GM19397 (cell line): ENCODE results near the gene SLC17A3.

Experiments
- ATAC-seq: cut with Tn5 transposase; IDR thresholded peaks from one replicate; pipeline ENCODE4 v1.9.1; 2021; ENCODE audit warnings: mild to moderate bottlenecking, moderate library complexity; ENCODE audit not compliant: unreplicated experiment

The SLC17A3 gene

GRCh38 chr6:25874118-25874517 is at the start of gene SLC17A3:
TSS of gene SLC17A3 (minus strand) at chr6:25874243. CDS start at chr6:25868387, 5,856 bp downstream.
- no peak for ATAC-seq

GRCh38 chr6:25922301-25922700 is 48.3 kb upstream of the SLC17A3 start:
- ATAC-seq: no peak

- no peak for ATAC-seq
Measured at GRCh38 chr6:25921525-25922203, 47.6 kb upstream of the SLC17A3 start.

GRCh38 chr6:25919657-25920056 is 45.6 kb upstream of the SLC17A3 start:
- no peak for ATAC-seq

- no peak for ATAC-seq
Measured at GRCh38 chr6:25918083-25918683, 44.1 kb upstream of the SLC17A3 start.

GRCh38 chr6:25916789-25917490 is 42.9 kb upstream of the SLC17A3 start:
- no peak for ATAC-seq

- no peak for ATAC-seq
Measured at GRCh38 chr6:25916330-25916729, 42.3 kb upstream of the SLC17A3 start.

GRCh38 chr6:25913741-25914140 is 39.7 kb upstream of the SLC17A3 start:
- no peak for ATAC-seq

- ATAC-seq: no peak
Measured at GRCh38 chr6:25911351-25911750, 37.3 kb upstream of the SLC17A3 start.

GRCh38 chr6:25907475-25908014 is 33.5 kb upstream of the SLC17A3 start:
- ATAC-seq: no peak

GRCh38 chr6:25903467-25904099 is 29.5 kb upstream of the SLC17A3 start:
- ATAC-seq: no peak

GRCh38 chr6:25902071-25902470 is 28.0 kb upstream of the SLC17A3 start:
- ATAC-seq: no peak

- ATAC-seq: no peak
Measured at GRCh38 chr6:25900843-25901242, 26.8 kb upstream of the SLC17A3 start.

GRCh38 chr6:25899580-25900408 is 25.8 kb upstream of the SLC17A3 start:
- no peak for ATAC-seq

GRCh38 chr6:25899123-25899522 is 25.1 kb upstream of the SLC17A3 start:
- no peak for ATAC-seq

- no peak for ATAC-seq
Measured at GRCh38 chr6:25898289-25898977, 24.4 kb upstream of the SLC17A3 start.

- ATAC-seq: no peak
Measured at GRCh38 chr6:25896252-25896651, 22.2 kb upstream of the SLC17A3 start.

GRCh38 chr6:25895771-25896170 is 21.7 kb upstream of the SLC17A3 start:
- no peak for ATAC-seq

- ATAC-seq: no peak
Measured at GRCh38 chr6:25893778-25894177, 19.7 kb upstream of the SLC17A3 start.

GRCh38 chr6:25892877-25893276 is 18.8 kb upstream of the SLC17A3 start:
- ATAC-seq: no peak
